GM21576 (cell line): ENCODE data around the gene SLC34A1.
"Not testable (repeated sequence)": the region's sequence is repeated elsewhere in the genome, so short reads cannot be mapped to it uniquely, and the experiment has no call there.

Experiments
- ATAC-seq: cut with Tn5 transposase; IDR thresholded peaks from one replicate; pipeline ENCODE4 v1.9.1; 2021; ENCODE audit warnings: mild to moderate bottlenecking, moderate library complexity; ENCODE audit not compliant: unreplicated experiment

SLC34A1 gene

DNA sequence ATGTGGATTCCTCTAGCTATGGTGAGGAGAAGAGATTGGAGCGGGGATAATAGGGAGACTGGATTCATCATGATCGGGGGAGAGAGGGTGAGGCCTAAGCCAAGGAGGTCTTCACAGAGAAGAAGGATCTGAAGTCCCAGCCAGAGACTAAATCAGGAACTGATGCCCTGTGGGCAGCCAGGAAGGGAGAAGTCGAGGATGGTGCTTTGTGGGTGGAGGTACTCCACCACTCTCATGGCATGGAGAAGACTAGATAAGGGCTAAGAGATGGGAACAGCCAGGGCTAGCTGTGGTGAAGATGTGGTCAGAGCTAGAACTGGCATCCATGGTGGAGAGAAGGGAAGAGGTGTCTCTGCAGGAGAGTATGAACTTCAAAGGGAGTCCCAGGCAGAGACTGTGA lies 29.5 kb upstream of the SLC34A1 start:
- ATAC-seq: no peak

DNA sequence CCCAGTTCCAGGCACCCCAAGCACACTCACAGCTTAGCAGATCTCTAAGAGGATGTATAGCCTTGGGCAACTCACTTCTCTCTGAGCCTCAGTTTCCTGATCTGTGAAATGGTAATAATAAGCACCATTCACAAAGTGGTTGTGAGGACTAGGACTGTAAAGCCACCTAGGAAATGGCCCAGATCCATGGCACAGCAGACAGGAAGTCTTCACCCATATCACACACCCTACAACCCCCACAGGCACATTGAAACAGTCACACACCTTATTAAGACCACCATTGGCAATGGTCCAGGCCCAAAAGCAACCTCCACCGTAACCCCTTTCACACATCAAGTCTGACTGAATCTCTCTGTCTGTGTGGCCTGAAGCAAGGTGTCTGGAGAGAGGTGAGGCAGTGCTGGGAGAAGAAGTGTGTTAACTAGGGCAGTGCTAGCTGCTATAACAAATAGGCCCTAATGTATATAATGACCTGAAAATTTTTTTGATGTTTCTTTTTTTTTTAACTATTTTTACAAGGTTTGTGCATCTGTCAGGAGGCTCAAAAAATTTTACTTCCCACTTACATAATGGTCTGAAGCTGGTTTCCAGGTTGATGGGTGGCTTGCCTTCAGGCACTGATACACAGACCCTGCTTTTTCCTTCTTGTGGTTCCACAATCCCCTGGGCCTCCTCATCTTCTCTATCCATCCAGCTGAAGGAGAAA lies 28.9 kb upstream of the SLC34A1 start:
- no peak for ATAC-seq

DNA sequence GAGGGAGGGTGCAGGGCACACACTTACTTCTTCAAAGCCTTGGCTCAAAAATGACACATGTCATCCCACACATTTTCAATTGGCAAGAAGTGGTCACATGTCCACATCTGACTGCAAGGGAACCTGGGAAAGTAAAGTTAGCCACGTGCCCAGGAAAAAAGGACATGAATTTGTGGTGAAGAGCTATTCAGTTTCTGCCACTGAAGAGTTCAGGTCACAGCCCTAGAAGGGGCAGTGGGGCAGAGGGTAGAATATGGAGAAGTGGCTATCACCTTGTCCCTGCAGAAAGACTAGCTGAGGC lies 28.4 kb upstream of the SLC34A1 start:
- ATAC-seq: no peak

DNA sequence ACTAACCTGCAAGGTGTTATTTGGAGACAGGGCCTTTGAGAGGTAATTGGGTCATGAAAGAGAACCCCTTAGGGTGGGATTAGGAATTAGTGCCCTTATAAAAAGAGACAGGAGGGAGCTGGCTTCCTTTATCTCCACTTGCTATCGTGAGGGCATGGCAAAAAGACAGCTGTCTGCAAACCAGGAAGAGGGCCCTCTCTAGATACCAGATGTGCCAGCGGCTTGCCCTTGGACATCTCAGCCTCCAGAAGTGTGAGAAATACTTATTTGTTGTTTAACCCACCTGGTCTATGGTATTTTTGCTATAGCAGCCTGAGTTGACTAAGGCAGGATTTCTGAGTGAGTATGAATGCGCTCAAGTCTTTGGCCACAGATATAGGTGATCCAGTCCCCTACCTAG lies 27.5 kb upstream of the SLC34A1 start:
- ATAC-seq: no peak

DNA sequence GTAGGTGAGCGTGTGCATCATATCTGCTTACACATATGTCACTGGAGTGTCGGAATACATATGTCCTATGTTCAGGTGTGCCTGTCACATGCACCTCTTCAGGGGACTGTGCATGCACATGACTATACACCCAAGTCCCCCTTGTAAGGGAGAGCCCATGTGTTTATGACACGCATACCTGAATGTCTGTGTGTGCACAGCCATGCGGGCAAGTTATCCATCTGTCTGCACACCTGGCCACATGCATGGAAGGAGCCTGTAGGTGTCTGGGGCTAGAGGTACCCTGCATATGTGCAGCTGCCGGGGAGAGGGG lies 27.1 kb upstream of the SLC34A1 start:
- no peak for ATAC-seq

DNA sequence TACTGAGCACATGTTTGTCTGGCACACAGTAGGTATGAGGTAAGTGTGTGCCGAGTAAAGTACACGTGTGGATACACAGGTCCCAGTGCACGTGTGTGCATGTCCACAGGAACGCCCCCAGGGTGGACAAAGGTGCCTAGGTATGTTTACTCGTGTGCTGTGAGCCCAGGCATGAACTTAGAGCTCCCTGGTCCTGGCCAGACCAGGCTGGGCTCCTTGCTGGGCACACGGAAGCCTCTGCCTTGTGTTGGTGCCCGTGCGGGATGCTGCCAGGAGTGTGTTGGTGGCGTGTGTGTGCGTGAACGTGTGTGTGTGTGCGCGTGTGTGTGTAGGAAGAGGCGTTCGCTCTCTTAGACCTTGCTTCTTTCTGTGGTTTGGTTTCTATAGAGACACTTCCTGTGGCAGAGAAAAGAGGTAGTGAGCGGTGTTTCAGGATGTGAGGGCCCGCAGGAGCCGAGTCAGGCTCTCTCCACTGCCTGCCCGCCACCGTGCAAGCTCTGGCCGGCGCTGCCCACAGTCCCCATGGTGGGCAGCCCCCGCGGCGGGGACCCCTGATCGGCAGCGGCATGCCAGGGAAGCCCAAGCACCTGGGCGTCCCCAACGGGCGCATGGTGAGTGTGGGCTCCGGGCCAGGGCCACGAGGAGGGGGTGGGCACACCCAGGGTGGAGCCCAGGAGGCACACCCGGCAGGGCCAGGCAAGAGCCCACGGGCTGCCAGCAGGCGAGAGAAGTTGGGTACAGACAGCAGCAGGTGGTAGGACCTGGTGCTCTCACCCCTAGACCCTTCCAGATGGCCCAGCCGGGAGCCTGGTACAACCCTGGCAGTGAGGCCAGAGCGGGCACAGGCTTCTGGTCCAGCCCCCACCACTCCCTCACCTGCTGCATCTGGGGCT lies 26.5 kb upstream of the SLC34A1 start, which contains the start of gene RGS14:
Gene RGS14 (plus strand): TSS at position 466 of the 893 bp plus-strand sequence. CDS start 101 bp downstream, at position 567.
- ATAC-seq: peak; percentile 83

DNA sequence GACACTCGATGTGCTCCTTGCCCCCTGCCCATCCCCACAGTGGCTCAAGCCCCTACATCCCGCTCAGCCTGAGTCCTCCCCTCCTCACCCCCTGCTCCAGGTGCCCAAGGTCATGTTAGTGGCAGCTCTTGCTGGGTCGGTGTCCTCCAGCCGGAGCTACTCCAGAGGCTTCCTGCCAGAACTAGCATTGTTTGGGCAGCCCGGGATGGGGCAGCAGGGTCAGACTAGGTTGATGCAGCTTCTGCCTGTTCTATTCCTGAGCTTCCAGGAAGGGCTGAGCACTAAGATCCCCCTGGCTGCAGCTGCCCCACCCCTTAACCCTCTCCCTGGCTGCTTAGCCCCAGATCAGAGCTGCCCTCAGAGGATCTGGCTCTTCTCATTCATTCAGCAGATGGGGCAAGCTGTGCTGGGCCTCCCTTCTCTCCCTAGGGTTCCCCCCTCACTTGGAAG lies 25.8 kb upstream of the SLC34A1 start:
- peak; percentile 4 for ATAC-seq

DNA sequence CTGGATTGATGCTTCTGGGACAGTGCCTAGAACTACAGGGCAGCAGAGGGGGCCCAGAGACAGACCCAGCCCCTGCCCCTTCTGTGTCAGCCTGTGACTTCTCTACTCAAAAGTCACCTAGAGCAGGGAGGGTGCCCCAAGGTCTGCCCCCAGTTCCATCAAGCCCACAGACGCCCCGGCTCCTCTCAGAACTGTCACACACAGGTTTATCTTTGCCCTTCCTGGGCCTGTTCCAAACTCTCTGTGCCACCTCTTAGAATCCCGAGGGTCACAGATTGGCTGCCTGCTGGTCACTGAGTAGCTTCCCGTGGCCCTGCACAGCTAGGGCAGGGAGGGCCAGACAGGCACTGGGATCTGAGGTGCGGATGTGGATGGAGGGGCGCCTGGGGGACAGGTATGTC lies 24.8 kb upstream of the SLC34A1 start:
- ATAC-seq: no peak

DNA sequence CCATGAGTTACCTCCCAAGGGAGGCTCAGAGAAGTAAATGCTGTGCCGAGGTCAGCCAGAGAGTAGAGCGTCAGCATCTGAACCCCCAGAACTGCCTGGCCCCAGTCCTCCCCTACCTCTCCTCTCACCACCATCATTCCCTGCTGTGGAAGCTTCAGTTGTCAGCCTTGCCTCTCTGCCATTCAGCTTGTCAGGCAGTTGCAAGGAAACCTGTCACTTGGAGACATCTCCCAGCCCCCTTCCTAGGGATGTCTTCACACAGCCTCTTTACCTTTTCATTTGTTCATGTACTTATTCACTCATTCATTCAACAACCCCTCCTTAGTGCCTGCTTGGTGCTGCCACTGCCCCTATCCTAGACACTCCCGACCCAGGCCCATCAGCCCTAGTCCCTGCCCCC lies 24.4 kb upstream of the SLC34A1 start:
- ATAC-seq: no peak

DNA sequence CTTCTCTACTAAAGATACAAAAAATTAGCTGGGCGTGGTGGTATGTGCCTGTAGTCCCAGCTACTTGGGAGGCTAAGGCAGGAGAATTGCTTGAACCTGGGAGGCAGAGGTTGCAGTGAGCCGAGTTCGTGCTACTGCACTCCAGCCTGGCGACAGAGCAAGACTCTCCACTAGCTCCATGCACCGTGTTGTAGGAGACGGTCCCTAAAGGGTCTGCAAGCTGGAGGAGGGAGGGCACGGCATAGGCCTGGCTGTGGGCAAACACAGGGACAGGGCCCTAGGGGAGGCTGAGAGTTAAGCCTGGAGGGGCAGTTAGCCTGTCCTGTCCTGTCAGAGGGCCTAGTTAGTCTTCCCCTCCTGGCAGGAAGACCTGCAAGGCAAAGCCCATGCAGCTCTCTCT lies 23.5 kb upstream of the SLC34A1 start:
- not testable (repeated sequence) for ATAC-seq

DNA sequence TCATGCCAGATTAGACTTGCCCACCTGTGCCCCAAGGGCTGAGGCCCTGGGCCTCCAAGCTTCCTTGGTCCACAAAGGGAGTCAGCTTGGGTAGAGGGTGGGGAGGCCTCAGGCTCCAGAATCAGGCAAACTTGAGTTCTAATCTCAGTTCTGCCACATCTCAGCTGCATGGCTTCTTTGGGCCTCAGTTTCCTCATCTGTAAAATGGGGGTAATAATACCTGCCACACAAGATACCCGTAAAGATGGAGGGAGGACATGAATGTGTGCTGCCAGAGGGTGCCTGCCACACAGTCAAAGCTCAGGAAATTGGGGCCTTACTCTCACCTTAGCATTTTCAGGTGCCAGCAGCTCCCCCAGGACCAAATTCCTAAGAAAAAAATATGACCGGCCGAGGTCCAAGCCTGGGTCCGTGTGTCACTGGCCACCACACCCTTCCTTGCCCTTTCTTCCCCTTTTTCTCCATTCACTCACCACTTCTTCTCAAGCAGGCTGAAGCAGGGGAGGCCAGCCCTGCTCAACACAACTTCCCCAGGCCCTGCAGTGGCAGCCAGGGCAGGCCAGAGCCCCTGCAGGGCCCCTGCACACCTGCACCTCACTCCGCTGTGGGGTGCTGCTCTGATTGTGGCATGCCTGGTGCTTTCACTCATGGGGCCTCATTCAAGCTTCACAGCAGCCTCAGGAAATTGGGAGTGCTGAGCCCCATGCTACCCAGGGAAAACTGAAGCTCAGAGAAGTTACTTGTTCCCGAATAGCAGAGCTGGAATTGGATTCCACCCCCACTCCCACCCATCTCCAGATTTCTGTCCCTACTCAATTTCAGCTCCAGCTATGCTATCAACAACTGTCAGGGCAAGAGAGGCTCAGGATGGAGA lies 22.6 kb upstream of the SLC34A1 start:
- no peak for ATAC-seq

DNA sequence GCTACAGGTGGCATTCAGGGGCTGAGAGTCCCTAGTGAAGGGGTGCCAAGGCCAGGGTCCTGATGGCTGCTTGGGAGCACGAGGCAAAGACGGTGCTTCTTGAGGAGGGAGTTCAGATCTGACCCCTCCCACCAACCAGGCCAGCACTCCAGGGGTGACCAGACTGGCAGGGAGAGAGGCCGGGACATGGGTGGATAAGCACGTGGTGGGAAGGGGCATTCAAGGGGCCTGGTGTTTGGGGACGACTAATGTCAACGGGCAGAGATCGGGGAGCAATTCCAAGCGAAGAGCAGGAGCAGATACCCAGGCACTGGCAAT lies 22.0 kb upstream of the SLC34A1 start:
- ATAC-seq: no peak

DNA sequence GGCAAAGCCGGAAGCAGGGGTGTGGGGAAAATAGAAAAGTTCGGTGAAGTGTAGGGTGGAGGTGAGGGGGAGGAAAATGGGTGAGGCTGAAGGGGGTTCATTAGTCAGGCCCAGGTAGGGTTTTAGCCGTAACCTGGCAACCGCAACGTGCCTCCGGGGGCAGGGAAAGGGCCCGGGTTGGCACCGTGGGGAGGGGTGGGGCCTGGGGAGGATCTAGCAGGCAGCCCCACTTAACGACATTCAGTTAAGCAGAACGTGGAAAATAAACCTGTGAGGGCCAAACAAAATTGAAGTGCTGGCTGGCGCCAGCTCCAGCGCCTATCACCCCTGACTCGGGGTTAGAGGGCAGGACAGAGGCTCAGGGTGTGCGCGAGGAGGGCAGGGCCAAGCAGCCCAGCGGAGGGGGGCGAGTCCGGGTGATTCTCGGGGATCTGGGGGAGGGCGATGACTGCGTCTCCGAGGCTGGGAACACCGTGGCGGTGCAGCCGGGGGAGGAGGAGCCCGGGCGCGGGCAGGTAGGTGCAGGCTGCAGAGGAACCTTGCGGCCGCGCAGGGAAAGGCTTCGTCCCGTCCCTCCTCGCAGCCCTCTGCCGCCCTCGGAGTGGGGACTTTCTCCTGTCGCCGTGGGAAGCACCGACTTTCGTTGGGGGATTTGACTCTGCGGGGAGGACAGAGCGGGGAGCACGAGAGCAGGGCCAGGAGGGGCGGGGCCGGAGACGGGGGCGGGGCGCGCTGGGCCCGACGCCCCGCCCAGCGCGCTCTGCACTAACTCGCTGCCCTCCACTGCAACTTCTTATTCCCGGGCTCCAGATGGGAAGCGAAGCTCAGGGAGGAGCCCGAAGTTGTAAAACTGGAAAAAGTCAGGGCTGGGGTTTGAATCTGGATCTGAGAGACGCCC lies 21.4 kb upstream of the SLC34A1 start:
- no peak for ATAC-seq

DNA sequence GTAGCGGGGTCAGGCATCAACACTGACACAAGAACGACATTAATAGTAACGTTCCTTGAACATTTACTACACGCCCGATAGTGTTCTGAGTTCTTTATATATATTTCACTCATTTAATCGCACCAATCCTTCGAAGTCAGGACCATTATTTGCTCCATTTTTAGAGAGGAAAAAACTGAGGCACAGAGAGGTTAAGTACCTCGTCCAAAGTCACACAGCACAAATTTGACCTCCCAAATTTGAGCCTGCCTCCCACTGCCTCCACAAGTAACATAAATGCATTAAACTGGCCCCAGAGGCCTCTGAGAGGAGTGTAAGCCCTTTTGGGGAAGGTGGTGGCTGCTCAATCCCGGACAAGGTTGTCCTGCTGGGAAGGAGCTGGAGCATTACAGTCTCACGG lies 20.7 kb upstream of the SLC34A1 start:
- ATAC-seq: no peak

DNA sequence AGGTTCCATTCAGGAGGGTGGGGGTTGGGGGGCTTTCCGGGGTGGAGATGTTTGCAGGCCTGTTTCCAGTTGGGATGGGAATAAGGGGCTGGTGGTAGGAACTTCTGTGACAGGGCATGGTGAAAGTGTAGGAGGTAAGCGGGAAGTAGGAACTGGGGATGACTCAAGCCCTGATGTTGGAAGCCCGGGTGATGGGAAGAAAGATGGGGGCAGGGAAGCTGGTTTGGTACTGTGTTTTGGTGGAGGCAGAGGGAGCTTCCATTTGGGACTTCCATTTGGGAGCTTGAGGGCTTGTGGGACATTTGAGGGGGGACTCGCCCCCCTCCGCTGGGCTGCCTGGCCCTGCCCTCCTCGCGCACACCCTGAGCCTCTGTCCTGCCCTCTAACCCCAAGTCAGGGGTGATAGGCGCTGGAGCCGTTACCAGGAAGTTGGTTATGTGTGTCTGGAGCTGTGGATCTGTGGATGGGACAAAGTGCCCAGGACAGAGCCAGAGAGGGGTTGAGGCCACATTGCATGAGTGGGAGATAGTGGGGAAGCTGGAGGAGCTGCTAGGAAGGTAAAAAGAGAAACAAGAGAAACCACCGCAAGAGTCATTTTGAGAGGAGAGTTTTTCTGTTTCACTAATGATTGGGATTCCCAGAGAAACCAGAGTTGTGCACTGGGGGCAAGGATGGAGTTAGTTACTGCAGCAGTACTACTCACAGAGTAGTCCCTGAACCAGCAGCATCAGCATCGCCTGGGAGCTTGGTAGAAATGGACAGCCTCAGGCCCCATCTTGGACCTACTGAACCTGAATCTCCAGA lies 19.9 kb upstream of the SLC34A1 start:
- ATAC-seq: peak; percentile 33

DNA sequence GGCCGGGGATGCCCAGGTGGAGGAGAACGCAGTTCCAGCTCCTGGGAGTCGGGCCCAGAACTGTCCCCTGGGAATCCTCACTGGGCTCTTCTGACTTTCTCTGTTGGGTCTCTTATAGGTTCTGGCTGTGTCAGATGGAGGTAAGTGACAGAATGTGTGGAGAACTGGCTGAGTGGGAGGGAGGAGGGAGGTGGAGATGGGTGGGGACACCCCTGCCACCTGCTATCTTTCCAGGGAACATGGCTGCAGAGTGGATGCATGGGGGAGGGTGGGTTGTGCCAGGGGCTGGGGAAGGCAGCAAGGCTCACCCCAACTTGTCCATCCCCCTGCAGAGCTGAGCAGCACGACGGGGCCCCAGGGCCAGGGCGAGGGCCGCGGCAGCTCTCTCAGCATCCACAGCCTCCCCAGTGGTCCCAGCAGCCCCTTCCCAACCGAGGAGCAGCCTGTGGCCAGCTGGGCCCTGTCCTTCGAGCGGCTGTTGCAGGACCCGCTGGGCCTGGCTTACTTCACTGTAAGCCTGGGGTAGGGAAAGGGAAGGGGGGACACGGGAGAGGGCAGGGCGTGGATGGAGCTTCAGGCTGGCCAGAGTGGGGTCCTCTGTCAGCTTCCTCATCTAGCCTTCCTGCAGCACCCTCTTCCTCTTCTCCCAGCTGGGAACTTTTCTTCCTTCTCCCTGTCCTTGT lies 18.2 kb upstream of the SLC34A1 start:
- no peak for ATAC-seq

DNA sequence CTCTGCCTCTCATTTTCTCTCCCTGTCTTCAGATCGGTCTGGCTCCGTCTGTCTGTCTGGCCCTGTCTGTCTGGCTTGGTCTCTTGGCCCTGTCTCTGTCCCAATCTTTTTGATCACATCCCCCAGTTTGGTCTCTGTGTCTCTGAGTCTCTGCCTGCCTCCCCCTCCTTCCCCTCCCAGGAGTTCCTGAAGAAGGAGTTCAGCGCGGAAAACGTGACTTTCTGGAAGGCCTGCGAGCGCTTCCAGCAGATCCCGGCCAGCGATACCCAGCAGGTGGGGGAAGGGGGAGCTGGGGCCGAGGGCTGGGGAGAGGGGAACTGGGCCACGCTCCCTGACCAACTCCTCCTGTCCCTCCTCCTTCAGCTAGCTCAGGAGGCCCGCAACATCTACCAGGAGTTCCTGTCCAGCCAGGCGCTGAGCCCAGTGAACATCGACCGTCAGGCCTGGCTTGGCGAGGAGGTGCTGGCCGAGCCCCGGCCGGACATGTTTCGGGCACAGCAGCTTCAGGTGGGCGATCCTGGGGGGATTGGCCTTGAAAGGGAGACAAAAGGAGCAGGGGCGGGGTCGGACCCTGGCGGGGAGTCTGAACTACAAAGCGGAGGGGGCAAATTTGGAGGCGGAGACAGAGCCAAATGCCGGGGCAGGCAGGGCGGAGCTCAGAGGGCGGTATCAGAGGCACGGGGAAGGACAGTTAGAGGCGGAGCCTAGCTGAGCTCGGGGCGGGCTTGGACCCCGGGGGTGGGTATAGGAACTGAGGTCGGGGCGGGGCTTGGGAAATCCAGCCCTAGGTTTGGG lies 17.5 kb upstream of the SLC34A1 start:
- ATAC-seq: no peak

DNA sequence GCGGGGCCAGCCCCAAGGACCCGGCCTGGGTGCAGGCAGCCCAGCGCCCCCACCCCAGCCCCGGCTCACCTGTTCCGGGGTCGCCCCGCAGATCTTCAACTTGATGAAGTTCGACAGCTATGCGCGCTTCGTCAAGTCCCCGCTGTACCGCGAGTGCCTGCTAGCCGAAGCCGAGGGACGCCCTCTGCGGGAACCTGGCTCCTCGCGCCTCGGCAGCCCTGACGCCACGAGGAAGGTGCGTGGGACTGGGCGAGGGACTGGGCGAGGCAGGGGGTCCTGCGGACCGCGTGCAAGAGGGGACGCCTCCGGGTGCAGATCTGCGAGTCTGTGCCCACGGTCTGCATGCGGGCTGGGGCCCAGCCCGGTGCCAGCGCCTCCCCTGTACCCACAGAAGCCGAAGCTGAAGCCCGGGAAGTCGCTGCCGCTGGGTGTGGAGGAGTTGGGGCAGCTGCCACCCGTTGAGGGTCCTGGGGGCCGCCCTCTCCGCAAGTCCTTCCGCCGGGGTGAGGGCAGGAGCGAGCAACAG lies 16.8 kb upstream of the SLC34A1 start:
- ATAC-seq: no peak
